Vagina (tissue), 2 donors: ENCODE results near the gene UACA.
A peak's percentile ranks its signal among the peaks of the same experiment; 100 is the strongest.

ENCODE experiments used
- CTCF ChIP-seq, 3 experiments: fragments of 450-650 bp in 2 of 3; fragments of 200-600 bp in 1 of 3; sonication (generic) in 1 of 3; IDR thresholded peaks; one replicate each; pipeline ENCODE4 v1.5.1; 2017 to 2019; ENCODE audit warnings: antibody characterized with exemption in 3 of 3, mild to moderate bottlenecking in 2 of 3, moderate library complexity in 2 of 3
- POLR2A ChIP-seq, 2 donors: fragments of 450-650 bp; IDR thresholded peaks; one replicate each; pipeline ENCODE4 v1.6.1; 2017; ENCODE audit warnings: antibody characterized with exemption in 2 of 2, mild to moderate bottlenecking in 2 of 2, moderate library complexity in 2 of 2
- POLR2AphosphoS5 ChIP-seq, 2 donors: sonication (generic); formaldehyde crosslinking; IDR thresholded peaks; one replicate each; pipeline ENCODE4 v1.9.0; 2017; ENCODE audit warnings: antibody characterized with exemption in 2 of 2, mild to moderate bottlenecking in 2 of 2, low read depth in 1 of 2; ENCODE audit not compliant: insufficient read depth in 1 of 2

GRCh38 chr15:70763120-70763949 lies at the start of gene UACA:
- TF ChIP-seq CTCF (IDR thresholded peaks at IDR 0.05) (no peak), POLR2A (IDR thresholded peaks at IDR 0.05) (peak; percentile 51 to 90), POLR2AphosphoS5 (IDR thresholded peaks at IDR 0.05; ENCODE audit: insufficient read depth in 1 of 2, low read depth in 1 of 2) (peak; percentile 86 to 95)
